ENCODE results near the gene GNLY.

Gene GNLY

GRCh38 chr2:85711578-85712060 lies 17.5 kb downstream of the GNLY start:
- TF ChIP-seq REST (IDR thresholded peaks at IDR 0.05; ENCODE audit: low read depth) (no peak), NFIC (IDR thresholded peaks at IDR 0.05) (no peak), EP300 (IDR thresholded peaks at IDR 0.05; ENCODE audit: borderline replicate concordance) (no peak), EGR1 (IDR thresholded peaks at IDR 0.05) (no peak), CEBPB (IDR thresholded peaks at IDR 0.05) (no peak), FOXM1 (IDR thresholded peaks at IDR 0.05; ENCODE audit: borderline replicate concordance, low read depth) (no peak), CREB1 (IDR thresholded peaks at IDR 0.05; ENCODE audit: low read depth) (no peak), USF1 (IDR thresholded peaks at IDR 0.05) (no peak), YY1 (IDR thresholded peaks at IDR 0.05; ENCODE audit: low read depth) (no peak), TCF12 (IDR thresholded peaks at IDR 0.05; ENCODE audit: low read depth) (no peak), TAF1 (IDR thresholded peaks at IDR 0.05; ENCODE audit: low read depth) (no peak), RAD21 (IDR thresholded peaks at IDR 0.05; ENCODE audit: low read depth) (no peak), TEAD4 (IDR thresholded peaks at IDR 0.05) (no peak), ZBTB7A (IDR thresholded peaks at IDR 0.05; ENCODE audit: low read depth) (no peak), MAX (IDR thresholded peaks at IDR 0.05) (no peak)

GRCh38 chr2:85712336-85712735 lies 18.2 kb downstream of the GNLY start:
- TF ChIP-seq ZBTB7A (IDR thresholded peaks at IDR 0.05; ENCODE audit: low read depth), result no peak
- TF ChIP-seq YY1 (IDR thresholded peaks at IDR 0.05; ENCODE audit: low read depth), result no peak
- TF ChIP-seq TAF1 (IDR thresholded peaks at IDR 0.05; ENCODE audit: low read depth), result no peak
- no peak for TF ChIP-seq REST (IDR thresholded peaks at IDR 0.05; ENCODE audit: low read depth)
- no peak for TF ChIP-seq CREB1 (IDR thresholded peaks at IDR 0.05; ENCODE audit: low read depth)
- no peak for TF ChIP-seq EGR1 (IDR thresholded peaks at IDR 0.05)
- no peak for TF ChIP-seq NFIC (IDR thresholded peaks at IDR 0.05)
- TF ChIP-seq FOXM1 (IDR thresholded peaks at IDR 0.05; ENCODE audit: borderline replicate concordance, low read depth), result no peak
- TF ChIP-seq CEBPB (IDR thresholded peaks at IDR 0.05), result no peak
- TF ChIP-seq EP300 (IDR thresholded peaks at IDR 0.05; ENCODE audit: borderline replicate concordance), result no peak
- TF ChIP-seq RAD21 (IDR thresholded peaks at IDR 0.05; ENCODE audit: low read depth), result no peak
- no peak for TF ChIP-seq USF1 (IDR thresholded peaks at IDR 0.05)
- TF ChIP-seq MAX (IDR thresholded peaks at IDR 0.05), result no peak
- no peak for TF ChIP-seq TCF12 (IDR thresholded peaks at IDR 0.05; ENCODE audit: low read depth)
- no peak for TF ChIP-seq TEAD4 (IDR thresholded peaks at IDR 0.05)

- TF ChIP-seq TCF12 (IDR thresholded peaks at IDR 0.05; ENCODE audit: low read depth), result no peak
- no peak for TF ChIP-seq YY1 (IDR thresholded peaks at IDR 0.05; ENCODE audit: low read depth)
Observed at GRCh38 chr2:85712849-85713612, 18.9 kb downstream of the GNLY start.

GRCh38 chr2:85713836-85714235 lies 19.7 kb downstream of the GNLY start:
- TF ChIP-seq TAF1 (IDR thresholded peaks at IDR 0.05; ENCODE audit: low read depth) (no peak), EGR1 (IDR thresholded peaks at IDR 0.05) (no peak), CREB1 (IDR thresholded peaks at IDR 0.05; ENCODE audit: low read depth) (no peak), TCF12 (IDR thresholded peaks at IDR 0.05; ENCODE audit: low read depth) (no peak), ZBTB7A (IDR thresholded peaks at IDR 0.05; ENCODE audit: low read depth) (no peak), FOXM1 (IDR thresholded peaks at IDR 0.05; ENCODE audit: borderline replicate concordance, low read depth) (no peak)

- TF ChIP-seq RAD21 (IDR thresholded peaks at IDR 0.05; ENCODE audit: low read depth), result no peak
- TF ChIP-seq TCF12 (IDR thresholded peaks at IDR 0.05; ENCODE audit: low read depth), result no peak
- no peak for TF ChIP-seq CREB1 (IDR thresholded peaks at IDR 0.05; ENCODE audit: low read depth)
- TF ChIP-seq NFIC (IDR thresholded peaks at IDR 0.05), result no peak
- no peak for TF ChIP-seq EP300 (IDR thresholded peaks at IDR 0.05; ENCODE audit: borderline replicate concordance)
- TF ChIP-seq FOXM1 (IDR thresholded peaks at IDR 0.05; ENCODE audit: borderline replicate concordance, low read depth), result no peak
- no peak for TF ChIP-seq CEBPB (IDR thresholded peaks at IDR 0.05)
- TF ChIP-seq YY1 (IDR thresholded peaks at IDR 0.05; ENCODE audit: low read depth), result no peak
- TF ChIP-seq USF1 (IDR thresholded peaks at IDR 0.05), result no peak
- no peak for TF ChIP-seq TEAD4 (IDR thresholded peaks at IDR 0.05)
- TF ChIP-seq TAF1 (IDR thresholded peaks at IDR 0.05; ENCODE audit: low read depth), result no peak
- TF ChIP-seq ZBTB7A (IDR thresholded peaks at IDR 0.05; ENCODE audit: low read depth), result no peak
Observed at GRCh38 chr2:85714841-85715240, 20.7 kb downstream of the GNLY start.

All from Ishikawa (cell line).